ENCODE results near the gene GATB.

GATB gene

DNA sequence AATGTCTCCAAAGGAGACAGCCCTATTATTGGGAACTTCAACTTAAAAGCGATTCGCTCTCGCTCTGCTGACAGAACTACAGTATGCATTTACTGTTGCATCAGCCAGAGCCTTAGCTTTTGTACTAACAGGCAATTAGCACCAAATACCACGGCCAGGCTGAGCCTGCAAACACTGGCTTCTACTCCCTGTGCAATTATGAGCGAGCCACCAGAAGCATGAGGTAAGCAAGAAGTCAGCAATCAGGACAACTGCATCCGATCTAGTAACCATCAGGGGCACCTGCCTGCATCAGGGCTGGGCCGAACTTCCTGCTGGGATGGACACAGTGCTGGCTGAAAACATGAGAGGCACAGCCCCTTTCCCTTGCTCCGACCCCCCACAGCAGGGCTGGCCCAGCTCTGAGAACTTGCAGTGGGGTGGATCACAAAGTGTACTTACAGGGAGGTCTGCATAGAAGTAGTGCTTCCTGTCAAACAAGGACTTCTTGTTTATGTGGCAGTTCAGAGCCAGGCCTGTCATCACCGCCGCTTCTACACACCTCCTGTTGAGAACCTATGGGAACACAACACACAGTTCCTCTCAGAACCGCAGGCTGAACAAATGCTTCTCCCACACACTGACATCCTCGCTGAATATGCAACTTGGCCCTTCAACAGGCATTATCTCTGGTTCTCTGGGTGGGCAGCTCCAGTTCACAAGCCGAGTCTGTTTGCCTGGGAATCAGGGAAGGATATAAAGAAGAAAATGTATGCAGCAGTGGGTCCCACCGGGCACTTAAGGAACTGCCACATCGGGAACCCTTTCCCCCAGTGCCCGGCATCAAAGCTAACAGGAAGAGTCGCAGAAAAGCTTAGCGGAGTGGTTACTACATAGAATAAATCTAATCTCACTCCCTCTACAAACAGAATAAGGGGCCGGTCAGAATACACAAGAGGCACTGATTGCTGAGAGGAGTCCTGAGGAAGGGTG lies 41.5 kb downstream of the GATB start:
- Histone ChIP-seq H3K4me1 (ENCODE audit: control insufficient read depth, insufficient read depth, low read length) (no peaks in the 10 kb centered on the region), H3K36me3 (ENCODE audit: control insufficient read depth in 2 of 2, insufficient read depth in 2 of 2, low read length in 2 of 2) (peaks cover 13% of the 10 kb centered on the region in 2 donors), H3K4me3 (ENCODE audit: low read length in 2 of 2) (no peak overlapping the region), H3K27me3 (ENCODE audit: control insufficient read depth in 1 of 2, insufficient read depth in 2 of 2, low read length in 2 of 2) (no peaks in the 10 kb centered on the region), H3K9me3 (ENCODE audit: control insufficient read depth in 2 of 2, low read length in 2 of 2) (no peaks in the 10 kb centered on the region), H3K9ac (ENCODE audit: low read length in 2 of 2) (no peak overlapping the region), H3K27ac (ENCODE audit: low read length) (no peak overlapping the region)

DNA sequence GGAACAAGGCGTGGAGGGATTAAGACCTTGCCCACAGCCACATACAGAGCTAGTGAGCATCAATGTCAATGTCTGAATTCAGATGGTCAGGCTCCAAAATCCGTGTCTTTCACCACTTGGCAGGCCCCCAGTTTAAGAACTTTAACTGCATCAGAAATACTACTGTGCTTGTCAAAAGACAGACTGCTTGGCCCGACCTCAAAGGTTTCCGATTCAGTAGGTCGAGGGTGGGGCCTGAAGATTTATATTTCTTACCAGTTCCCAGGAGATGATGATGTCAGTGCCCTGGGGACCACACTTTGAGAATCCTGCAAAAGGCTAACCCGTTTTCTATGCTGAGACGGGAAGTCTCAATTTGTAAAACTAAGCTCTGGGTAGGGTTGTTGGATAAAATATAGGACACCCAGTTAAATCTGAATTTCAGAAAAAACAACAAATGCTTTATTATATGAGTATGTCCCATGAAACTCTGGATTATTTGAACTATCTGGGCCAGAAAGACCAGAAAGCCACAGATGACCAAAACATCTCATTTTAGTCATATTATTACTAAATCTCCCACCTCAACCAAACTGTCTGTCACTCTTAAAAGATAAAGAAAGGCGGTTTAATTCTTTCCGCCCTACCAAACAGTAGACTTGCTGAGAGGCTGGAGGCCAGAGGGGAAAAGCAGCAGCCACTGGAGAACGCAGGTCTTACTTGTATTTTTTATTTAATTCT lies 42.7 kb downstream of the GATB start:
- H3K9ac ChIP-seq (ENCODE audit: low read length in 2 of 2), result no peak overlapping the region
- H3K9me3 ChIP-seq (ENCODE audit: control insufficient read depth in 2 of 2, low read length in 2 of 2), result no peaks in the 10 kb centered on the region
- no peak overlapping the region for H3K4me3 ChIP-seq (ENCODE audit: low read length in 2 of 2)
- H3K4me1 ChIP-seq (ENCODE audit: control insufficient read depth, insufficient read depth, low read length), result no peaks in the 10 kb centered on the region
- H3K36me3 ChIP-seq (ENCODE audit: control insufficient read depth in 2 of 2, insufficient read depth in 2 of 2, low read length in 2 of 2), result peaks cover 13 to 14% of the 10 kb centered on the region in 2 donors
- no peaks in the 10 kb centered on the region for H3K27me3 ChIP-seq (ENCODE audit: control insufficient read depth in 1 of 2, insufficient read depth in 2 of 2, low read length in 2 of 2)
- no peak overlapping the region for H3K27ac ChIP-seq (ENCODE audit: low read length)

GRCh38 chr4:151717314-151717713 lies 43.5 kb downstream of the GATB start:
- H3K4me1 ChIP-seq (ENCODE audit: control insufficient read depth, insufficient read depth, low read length), result no peaks in the 10 kb centered on the region
- no peak overlapping the region for H3K27ac ChIP-seq (ENCODE audit: low read length)
- no peaks in the 10 kb centered on the region for H3K27me3 ChIP-seq (ENCODE audit: control insufficient read depth in 1 of 2, insufficient read depth in 2 of 2, low read length in 2 of 2)
- H3K36me3 ChIP-seq (ENCODE audit: control insufficient read depth in 2 of 2, insufficient read depth in 2 of 2, low read length in 2 of 2), result peaks cover 10 to 13% of the 10 kb centered on the region in 2 donors
- no peak overlapping the region for H3K9ac ChIP-seq (ENCODE audit: low read length in 2 of 2)
- H3K9me3 ChIP-seq (ENCODE audit: control insufficient read depth in 2 of 2, low read length in 2 of 2), result no peaks in the 10 kb centered on the region
- no peak overlapping the region for H3K4me3 ChIP-seq (ENCODE audit: low read length in 2 of 2)

GRCh38 chr4:151716324-151716723 lies 44.5 kb downstream of the GATB start:
- Histone ChIP-seq H3K27ac (ENCODE audit: low read length) (no peak overlapping the region), H3K27me3 (ENCODE audit: control insufficient read depth in 1 of 2, insufficient read depth in 2 of 2, low read length in 2 of 2) (no peaks in the 10 kb centered on the region), H3K4me1 (ENCODE audit: control insufficient read depth, insufficient read depth, low read length) (no peaks in the 10 kb centered on the region), H3K36me3 (ENCODE audit: control insufficient read depth in 2 of 2, insufficient read depth in 2 of 2, low read length in 2 of 2) (peaks cover 9 to 13% of the 10 kb centered on the region in 2 donors), H3K9me3 (ENCODE audit: control insufficient read depth in 2 of 2, low read length in 2 of 2) (no peaks in the 10 kb centered on the region), H3K4me3 (ENCODE audit: low read length in 2 of 2) (no peak overlapping the region), H3K9ac (ENCODE audit: low read length in 2 of 2) (no peak overlapping the region)

DNA sequence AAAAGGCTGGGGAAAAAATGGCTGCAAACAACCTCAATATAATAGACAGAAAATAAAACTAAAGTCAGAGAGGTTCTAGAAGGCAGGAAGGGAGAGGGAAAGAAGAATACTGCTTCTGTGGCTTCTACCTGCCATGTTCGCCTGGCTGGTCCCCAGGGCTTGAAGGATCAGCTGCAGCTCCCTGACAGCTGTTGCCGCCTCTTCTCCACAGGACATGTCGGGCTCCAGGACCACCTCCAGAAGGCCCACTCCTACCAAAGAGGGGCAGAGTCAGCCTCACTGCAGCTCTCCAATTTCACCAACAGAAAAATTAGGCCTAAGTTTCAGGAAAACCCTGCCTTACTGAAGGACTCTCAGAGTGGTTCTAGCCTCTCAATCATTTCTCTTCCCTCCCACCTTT lies 44.9 kb downstream of the GATB start:
- Histone ChIP-seq H3K9me3 (ENCODE audit: control insufficient read depth in 2 of 2, low read length in 2 of 2) (no peaks in the 10 kb centered on the region), H3K4me3 (ENCODE audit: low read length in 2 of 2) (no peak overlapping the region), H3K27me3 (ENCODE audit: control insufficient read depth in 1 of 2, insufficient read depth in 2 of 2, low read length in 2 of 2) (no peaks in the 10 kb centered on the region), H3K27ac (ENCODE audit: low read length) (no peak overlapping the region), H3K9ac (ENCODE audit: low read length in 2 of 2) (no peak overlapping the region), H3K4me1 (ENCODE audit: control insufficient read depth, insufficient read depth, low read length) (no peaks in the 10 kb centered on the region), H3K36me3 (ENCODE audit: control insufficient read depth in 2 of 2, insufficient read depth in 2 of 2, low read length in 2 of 2) (peaks cover 9 to 13% of the 10 kb centered on the region in 2 donors)

GRCh38 chr4:151712777-151713176 lies 48.0 kb downstream of the GATB start:
- no peak overlapping the region for H3K27ac ChIP-seq (ENCODE audit: low read length)
- H3K27me3 ChIP-seq (ENCODE audit: control insufficient read depth in 1 of 2, insufficient read depth in 2 of 2, low read length in 2 of 2), result no peaks in the 10 kb centered on the region
- H3K9me3 ChIP-seq (ENCODE audit: control insufficient read depth in 2 of 2, low read length in 2 of 2), result no peaks in the 10 kb centered on the region
- peaks cover 8 to 12% of the 10 kb centered on the region in 2 donors for H3K36me3 ChIP-seq (ENCODE audit: control insufficient read depth in 2 of 2, insufficient read depth in 2 of 2, low read length in 2 of 2)
- H3K4me3 ChIP-seq (ENCODE audit: low read length in 2 of 2), result no peak overlapping the region
- H3K9ac ChIP-seq (ENCODE audit: low read length in 2 of 2), result no peak overlapping the region
- no peaks in the 10 kb centered on the region for H3K4me1 ChIP-seq (ENCODE audit: control insufficient read depth, insufficient read depth, low read length)

DNA sequence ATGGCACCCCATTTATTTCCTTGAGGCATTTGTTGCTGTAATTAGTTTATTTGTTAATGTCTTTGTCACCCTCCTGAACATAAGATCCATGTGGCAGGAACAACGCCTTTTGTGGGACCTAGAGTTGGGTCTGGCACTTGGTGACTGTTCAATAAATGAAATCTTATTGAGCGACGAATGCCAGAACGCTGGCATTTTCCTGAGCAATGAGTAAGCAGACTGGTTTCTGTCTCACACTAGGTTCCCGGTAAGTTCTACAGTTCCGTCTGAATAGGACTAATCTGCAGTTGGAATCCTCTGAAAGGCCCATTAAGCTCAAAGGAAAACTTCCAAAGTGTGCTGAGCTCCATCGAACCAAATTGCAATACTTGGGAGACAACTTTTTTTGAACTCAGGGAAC lies 49.2 kb downstream of the GATB start:
- Histone ChIP-seq H3K27ac (ENCODE audit: low read length) (no peak overlapping the region), H3K4me3 (ENCODE audit: low read length in 2 of 2) (no peak overlapping the region), H3K9ac (ENCODE audit: low read length in 2 of 2) (no peak overlapping the region), H3K9me3 (ENCODE audit: control insufficient read depth in 2 of 2, low read length in 2 of 2) (no peaks in the 10 kb centered on the region), H3K27me3 (ENCODE audit: control insufficient read depth in 1 of 2, insufficient read depth in 2 of 2, low read length in 2 of 2) (no peaks in the 10 kb centered on the region), H3K4me1 (ENCODE audit: control insufficient read depth, insufficient read depth, low read length) (no peaks in the 10 kb centered on the region), H3K36me3 (ENCODE audit: control insufficient read depth in 2 of 2, insufficient read depth in 2 of 2, low read length in 2 of 2) (peaks cover 8 to 10% of the 10 kb centered on the region in 2 donors)

GRCh38 chr4:151709587-151709986 lies 51.2 kb downstream of the GATB start:
- H3K4me1 ChIP-seq (ENCODE audit: control insufficient read depth, insufficient read depth, low read length), result no peaks in the 10 kb centered on the region
- no peaks in the 10 kb centered on the region for H3K9me3 ChIP-seq (ENCODE audit: control insufficient read depth in 2 of 2, low read length in 2 of 2)
- peaks cover 0 to 10% of the 10 kb centered on the region in 2 donors for H3K36me3 ChIP-seq (ENCODE audit: control insufficient read depth in 2 of 2, insufficient read depth in 2 of 2, low read length in 2 of 2)
- no peak overlapping the region for H3K27ac ChIP-seq (ENCODE audit: low read length)
- H3K27me3 ChIP-seq (ENCODE audit: control insufficient read depth in 1 of 2, insufficient read depth in 2 of 2, low read length in 2 of 2), result no peaks in the 10 kb centered on the region
- H3K9ac ChIP-seq (ENCODE audit: low read length in 2 of 2), result no peak overlapping the region
- no peak overlapping the region for H3K4me3 ChIP-seq (ENCODE audit: low read length in 2 of 2)

- Histone ChIP-seq H3K9me3 (ENCODE audit: control insufficient read depth in 2 of 2, low read length in 2 of 2) (no peaks in the 10 kb centered on the region), H3K27ac (ENCODE audit: low read length) (no peak overlapping the region), H3K4me3 (ENCODE audit: low read length in 2 of 2) (no peak overlapping the region), H3K4me1 (ENCODE audit: control insufficient read depth, insufficient read depth, low read length) (no peaks in the 10 kb centered on the region), H3K27me3 (ENCODE audit: control insufficient read depth in 1 of 2, insufficient read depth in 2 of 2, low read length in 2 of 2) (no peaks in the 10 kb centered on the region), H3K9ac (ENCODE audit: low read length in 2 of 2) (no peak overlapping the region), H3K36me3 (ENCODE audit: control insufficient read depth in 2 of 2, insufficient read depth in 2 of 2, low read length in 2 of 2) (peaks cover 0 to 7% of the 10 kb centered on the region in 2 donors)
Observed at GRCh38 chr4:151709071-151709470, 51.7 kb downstream of the GATB start.

DNA sequence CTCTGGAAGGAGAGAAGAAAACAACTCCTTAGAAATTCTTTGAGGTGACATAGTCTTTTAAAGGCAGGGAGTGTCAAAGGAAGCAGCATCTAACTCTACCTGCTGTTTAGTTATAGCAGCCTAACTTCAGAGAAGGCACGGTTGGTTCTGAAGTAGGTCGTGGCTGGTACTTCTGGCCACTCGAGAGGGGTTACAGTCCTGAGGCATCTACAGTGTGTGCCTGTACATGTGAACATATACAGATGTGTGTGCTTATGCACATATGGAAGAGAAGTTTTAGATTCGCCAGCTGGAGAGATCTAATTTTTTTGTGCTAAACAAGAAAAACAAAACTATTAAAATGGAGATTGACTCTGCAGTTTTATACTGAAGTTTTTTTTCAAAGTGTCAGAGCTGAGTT lies 52.7 kb downstream of the GATB start:
- H3K9ac ChIP-seq (ENCODE audit: low read length in 2 of 2), result no peak overlapping the region
- H3K4me3 ChIP-seq (ENCODE audit: low read length in 2 of 2), result no peak overlapping the region
- peaks cover 0 to 6% of the 10 kb centered on the region in 2 donors for H3K36me3 ChIP-seq (ENCODE audit: control insufficient read depth in 2 of 2, insufficient read depth in 2 of 2, low read length in 2 of 2)
- no peaks in the 10 kb centered on the region for H3K27me3 ChIP-seq (ENCODE audit: control insufficient read depth in 1 of 2, insufficient read depth in 2 of 2, low read length in 2 of 2)
- H3K4me1 ChIP-seq (ENCODE audit: control insufficient read depth, insufficient read depth, low read length), result no peaks in the 10 kb centered on the region
- H3K27ac ChIP-seq (ENCODE audit: low read length), result no peak overlapping the region
- no peaks in the 10 kb centered on the region for H3K9me3 ChIP-seq (ENCODE audit: control insufficient read depth in 2 of 2, low read length in 2 of 2)

All from stomach smooth muscle (tissue), 2 donors.